Endothelial cell of umbilical vein (primary cell): ENCODE measurements around the gene KRT12.

Experiments
- CTCF ChIP-seq, 2 donors: IDR thresholded peaks; 1 replicate in 1 of 2; 2 replicates in 1 of 2; pipeline ENCODE4 v1.5.1; 2011; ENCODE audit warnings: low read length in 2 of 2, mild to moderate bottlenecking in 2 of 2, moderate library complexity in 2 of 2, control low read depth in 1 of 2, inconsistent platforms in 1 of 2, low read depth in 1 of 2; ENCODE audit not compliant: insufficient read depth in 1 of 2; ENCODE audit errors: extremely low read depth in 1 of 2
- EZH2 ChIP-seq: IDR thresholded peaks from 2 replicates; pipeline ENCODE4 v1.6.1; 2012; ENCODE audit warnings: borderline replicate concordance, low read depth, mild to moderate bottlenecking, moderate library complexity, low read length, inconsistent platforms; ENCODE audit not compliant: severe bottlenecking
- GATA2 ChIP-seq: IDR thresholded peaks from 2 replicates; pipeline ENCODE4 v1.7.0; 2011; ENCODE audit warnings: low read depth, mild to moderate bottlenecking, moderate library complexity, mixed read lengths, low read length; ENCODE audit not compliant: insufficient read length, insufficient read depth
- MYC ChIP-seq: IDR thresholded peaks from one replicate; pipeline ENCODE4 v1.6.1; 2011; ENCODE audit warnings: mild to moderate bottlenecking, low read depth, low read length
- POLR2A ChIP-seq: IDR thresholded peaks from 2 replicates; pipeline ENCODE4 v1.6.1; 2012; ENCODE audit warnings: low read depth, mild to moderate bottlenecking, control low read depth, low read length
- POLR2AphosphoS5 ChIP-seq: IDR thresholded peaks from 2 replicates; pipeline ENCODE4 v1.6.1; 2012; ENCODE audit warnings: low read depth, mild to moderate bottlenecking, control low read depth, low read length, moderate library complexity; ENCODE audit not compliant: insufficient read depth
- TF ChIP-seq, protein P1 (sequence below): IDR thresholded peaks from 2 replicates; pipeline ENCODE4 v1.6.1; 2011; ENCODE audit not compliant: insufficient read depth, insufficient read length

- TF ChIP-seq CTCF (IDR thresholded peaks at IDR 0.05; ENCODE audit: extremely low read depth in 1 of 2, insufficient read depth in 1 of 2, low read depth in 1 of 2, low read length in 2 of 2) = no peak
- TF ChIP-seq POLR2AphosphoS5 = no peak
- TF ChIP-seq EZH2 = no peak
- no peak for TF ChIP-seq POLR2A
- TF ChIP-seq, protein P1, sequence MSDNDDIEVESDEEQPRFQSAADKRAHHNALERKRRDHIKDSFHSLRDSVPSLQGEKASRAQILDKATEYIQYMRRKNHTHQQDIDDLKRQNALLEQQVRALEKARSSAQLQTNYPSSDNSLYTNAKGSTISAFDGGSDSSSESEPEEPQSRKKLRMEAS = no peak
- no peak for TF ChIP-seq GATA2
- TF ChIP-seq MYC = no peak
These were observed 35.0 kb upstream of the KRT12 start for GRCh38 chr17:40901981-40902474.
